Testis (tissue), 3 donors: ENCODE data around the gene CGB1. TPM values are rescaled to one million over a fixed set of nuclear protein-coding genes. Genes with fewer than 3 reads are reported as not detected.
"Not testable (repeated sequence)": the region's sequence is repeated elsewhere in the genome, so short reads cannot be mapped to it uniquely, and the experiment has no call there.

Source experiments
- DNase-seq: peaks from one replicate; pipeline ENCODE4 v3.0.0-alpha.2; 2019
- H3K27ac ChIP-seq, 2 donors: fragments of 200-600 bp; sonication (generic); one replicate each; pipeline ENCODE4 v1.5.1; 2019
- H3K27me3 ChIP-seq: fragments of 200-600 bp; sonication (generic); one replicate; pipeline ENCODE4 v1.5.1; 2019
- H3K36me3 ChIP-seq: fragments of 200-600 bp; sonication (generic); one replicate; pipeline ENCODE4 v1.5.1; 2017; ENCODE audit warnings: low read depth; ENCODE audit errors: missing control alignments
- H3K4me1 ChIP-seq: fragments of 200-600 bp; sonication (generic); one replicate; pipeline ENCODE4 v1.5.1; 2019
- H3K4me3 ChIP-seq, 2 donors: fragments of 200-600 bp; sonication (generic); one replicate each; pipeline ENCODE4 v1.5.1; 2017 to 2019
- H3K9me3 ChIP-seq: fragments of 200-600 bp; sonication (generic); one replicate; pipeline ENCODE4 v1.5.1; 2017
- CTCF ChIP-seq, 3 experiments: fragments of 450-650 bp in 2 of 3; fragments of 200-600 bp in 1 of 3; sonication (generic) in 1 of 3; IDR thresholded peaks; one replicate each; pipeline ENCODE4 v1.5.1; 2016 to 2019; ENCODE audit warnings: antibody characterized with exemption in 3 of 3, mild to moderate bottlenecking in 2 of 3, moderate library complexity in 1 of 3
- POLR2A ChIP-seq: fragments of 450-650 bp; IDR thresholded peaks from one replicate; pipeline ENCODE4 v1.6.1; 2017; ENCODE audit warnings: antibody characterized with exemption, mild to moderate bottlenecking, moderate library complexity
- WGBS, 2 donors: methylation state at CpG; one replicate each; pipeline ENCODE4 v1.1.5; 2018; 5-methylcytosine and 5-hydroxymethylcytosine counted together
- intact Hi-C: fragments of 100-400 bp; cut with DNase I; formaldehyde crosslinking; loops from one replicate; pipeline ENCODE4 v1.15.1; 2023; ENCODE audit warnings: low total_unique reads
- polyA plus RNA-seq: library from polyadenylated mRNA; stranded (reverse); fragments of 350-450 nt; fragmentation: Illumina TruSeq; extraction: RNeasy Lipid Tissue Mini Kit (QIAGEN cat#74804); gene quantifications from one replicate; pipeline ENCODE4 v1.2.3, GENCODE V29; 2014; ENCODE audit warnings: low read depth, low replicate concordance; ENCODE audit not compliant: insufficient read depth
- total RNA-seq, 2 donors: library from RNA; depleted of rRNA; stranded (reverse); fragments of >200 nt; gene quantifications; one replicate each; pipeline ENCODE4 v1.2.3, GENCODE V29; 2016

CGB1 gene
- total and polyA plus RNA-seq, 3 donors from 2014 or later: 2.3 to 2.9 TPM; not detected in 1

- no peak for TF ChIP-seq CTCF (IDR thresholded peaks at IDR 0.05)
- no peak for TF ChIP-seq POLR2A
- Histone ChIP-seq H3K27me3 (no peaks in the 10 kb centered on the region), H3K4me1 (peaks cover 22% of the 10 kb centered on the region), H3K36me3 (no peaks in the 10 kb centered on the region), H3K27ac (no peak overlapping the region), H3K9me3 (no peaks in the 10 kb centered on the region), H3K4me3 (no peak overlapping the region)
- intact Hi-C loops: no loop called here
- no peak for DNase-seq
- WGBS, 2 donors: 86 to 92% methylated on average over 13 to 25 of the region's 25 CpGs
Measured at GRCh38 chr19:49061445-49061844, 24.8 kb upstream of the CGB1 start.

GRCh38 chr19:49061000-49061399, 24.3 kb upstream of the CGB1 start:
- H3K27ac ChIP-seq: no peak overlapping the region
- intact Hi-C loops: no loop called here
- WGBS, 2 donors: 85% methylated on average over 2 of the region's 2 CpGs; no CpG with 5 or more reads in 1 of the 2 donors
- H3K27me3 ChIP-seq: no peaks in the 10 kb centered on the region
- H3K4me3 ChIP-seq: no peak overlapping the region
- H3K36me3 ChIP-seq: no peaks in the 10 kb centered on the region
- TF ChIP-seq POLR2A (no peak), CTCF (IDR thresholded peaks at IDR 0.05) (no peak)
- no peaks in the 10 kb centered on the region for H3K9me3 ChIP-seq
- DNase-seq: no peak
- H3K4me1 ChIP-seq: peaks cover 26% of the 10 kb centered on the region

- no peak overlapping the region for H3K27ac ChIP-seq
- no peak for DNase-seq
- H3K9me3 ChIP-seq: no peaks in the 10 kb centered on the region
- intact Hi-C loops: no loop called here
- no peaks in the 10 kb centered on the region for H3K27me3 ChIP-seq
- H3K4me1 ChIP-seq: peaks cover 14% of the 10 kb centered on the region
- 67 to 83% methylated on average over 9 of the region's 9 CpGs for WGBS, 2 donors
- no peak overlapping the region for H3K4me3 ChIP-seq
- no peaks in the 10 kb centered on the region for H3K36me3 ChIP-seq
- TF ChIP-seq CTCF (IDR thresholded peaks at IDR 0.05) (no peak), POLR2A (no peak)
Measured at GRCh38 chr19:49059053-49059452, 22.4 kb upstream of the CGB1 start.

- Histone ChIP-seq H3K27ac (no peak overlapping the region), H3K36me3 (no peaks in the 10 kb centered on the region), H3K27me3 (no peaks in the 10 kb centered on the region), H3K4me1 (peaks cover 14% of the 10 kb centered on the region), H3K9me3 (no peaks in the 10 kb centered on the region), H3K4me3 (no peak overlapping the region)
- TF ChIP-seq CTCF (IDR thresholded peaks at IDR 0.05) (no peak), POLR2A (no peak)
- intact Hi-C loops: no loop called here
- no peak for DNase-seq
- WGBS, 2 donors: 30 to 53% methylated on average over 10 of the region's 10 CpGs
Measured at GRCh38 chr19:49058562-49058961, 21.9 kb upstream of the CGB1 start.

- Histone ChIP-seq H3K4me3 (peak within 1 kb of the TSS; percentile 49 to 61), H3K4me1 (peaks cover 14% of the 10 kb centered on the region), H3K27me3 (no peaks in the 10 kb centered on the region), H3K9me3 (no peaks in the 10 kb centered on the region), H3K27ac (no peak within 1 kb of the TSS), H3K36me3 (no peaks in the 10 kb centered on the region)
- DNase-seq: peak; percentile 70
- intact Hi-C loops: no loop called here
- 5 to 8% methylated on average over 23 to 38 of the region's 38 CpGs for WGBS, 2 donors
- no peak for TF ChIP-seq POLR2A
- no peak for TF ChIP-seq CTCF (IDR thresholded peaks at IDR 0.05)
Measured at GRCh38 chr19:49057636-49058234, 21.0 kb upstream of the CGB1 start, which contains the start of gene CGB7. Gene CGB7, minus strand, starts transcription at chr19:49057749. Its CDS starts 2,374 bp downstream, at chr19:49055375.

GRCh38 chr19:49056902-49057596, 20.4 kb upstream of the CGB1 start:
- H3K36me3 ChIP-seq, H3K27me3 ChIP-seq, intact Hi-C loops, DNase-seq, H3K27ac ChIP-seq, H3K9me3 ChIP-seq: not testable (repeated sequence)
- 4% methylated on average over 9 to 34 of the region's 34 CpGs for WGBS, 2 donors
- Histone ChIP-seq H3K4me1 (peaks cover 14% of the 10 kb centered on the region), H3K4me3 (peak overlapping the region; percentile 49 to 61)
